GM11168 (cell line): ENCODE measurements around the gene AFF2.

Experiments
- in situ Hi-C: fragments of 300-500 bp; cut with MboI; formaldehyde crosslinking; loops from one replicate; pipeline ENCODE4 v1.12.0; 2022; ENCODE audit warnings: low sequenced_read_pairs; ENCODE audit not compliant: unreplicated experiment

The AFF2 gene

GRCh38 chrX:148500423-148501385 is at the start of gene AFF2:
Gene AFF2 (plus strand): TSS chrX:148500617. CDS start chrX:148501098, 481 bp downstream.
- in situ Hi-C loops = no loop called here

GRCh38 chrX:148457279-148457678 is 43.1 kb upstream of the AFF2 start:
- in situ Hi-C loops = no loop called here

GRCh38 chrX:148459343-148459742 is 41.1 kb upstream of the AFF2 start:
- in situ Hi-C loops = no loop called here

- in situ Hi-C loops = no loop called here
Measured at GRCh38 chrX:148466292-148466691, 34.1 kb upstream of the AFF2 start.

- in situ Hi-C loops = no loop called here
Measured at GRCh38 chrX:148470324-148470723, 30.1 kb upstream of the AFF2 start.

GRCh38 chrX:148474030-148474429 is 26.4 kb upstream of the AFF2 start:
- in situ Hi-C loops = no loop called here

GRCh38 chrX:148492057-148492456 is 8.4 kb upstream of the AFF2 start:
- in situ Hi-C loops = no loop called here

- in situ Hi-C loops = no loop called here
Measured at GRCh38 chrX:148495176-148495575, 5.2 kb upstream of the AFF2 start.

- in situ Hi-C loops = no loop called here
Measured at GRCh38 chrX:148498067-148498466, 2.4 kb upstream of the AFF2 start.

- in situ Hi-C loops = no loop called here
Measured at GRCh38 chrX:148499638-148500422, 587 bp upstream of the AFF2 start.

GRCh38 chrX:148501386-148502066 is 1.1 kb downstream of the AFF2 start:
- in situ Hi-C loops = no loop called here

GRCh38 chrX:148504506-148504905 is 4.1 kb downstream of the AFF2 start:
- in situ Hi-C loops = no loop called here

GRCh38 chrX:148507418-148507817 is 7.0 kb downstream of the AFF2 start:
- in situ Hi-C loops = no loop called here

- in situ Hi-C loops = no loop called here
Measured at GRCh38 chrX:148512453-148512852, 12.0 kb downstream of the AFF2 start.

- in situ Hi-C loops = no loop called here
Measured at GRCh38 chrX:148513661-148514060, 13.2 kb downstream of the AFF2 start.

- in situ Hi-C loops = no loop called here
Measured at GRCh38 chrX:148517176-148517575, 16.8 kb downstream of the AFF2 start.

GRCh38 chrX:148522006-148522405 is 21.6 kb downstream of the AFF2 start:
- in situ Hi-C loops = no loop called here

GRCh38 chrX:148523303-148524080 is 23.1 kb downstream of the AFF2 start:
- in situ Hi-C loops = no loop called here

- in situ Hi-C loops = no loop called here
Measured at GRCh38 chrX:148530464-148531077, 30.2 kb downstream of the AFF2 start.
